Peyer's patch (tissue), 4 donors: ENCODE results near the gene BACH2.

Experiments used
- POLR2A ChIP-seq, 2 donors: fragments of 450-650 bp; IDR thresholded peaks; one replicate each; pipeline ENCODE4 v1.5.1; 2017; ENCODE audit warnings: antibody characterized with exemption in 2 of 2, mild to moderate bottlenecking in 2 of 2, moderate library complexity in 2 of 2
- TF ChIP-seq, protein P1 (sequence below), 6 experiments: fragments of 450-650 bp in 4 of 6; fragments of 200-600 bp in 2 of 6; sonication (generic) in 1 of 6; IDR thresholded peaks; one replicate each; pipeline ENCODE4 v1.5.1; 2017 to 2019; ENCODE audit warnings: antibody characterized with exemption in 6 of 6, mild to moderate bottlenecking in 3 of 6, moderate library complexity in 1 of 6

DNA sequence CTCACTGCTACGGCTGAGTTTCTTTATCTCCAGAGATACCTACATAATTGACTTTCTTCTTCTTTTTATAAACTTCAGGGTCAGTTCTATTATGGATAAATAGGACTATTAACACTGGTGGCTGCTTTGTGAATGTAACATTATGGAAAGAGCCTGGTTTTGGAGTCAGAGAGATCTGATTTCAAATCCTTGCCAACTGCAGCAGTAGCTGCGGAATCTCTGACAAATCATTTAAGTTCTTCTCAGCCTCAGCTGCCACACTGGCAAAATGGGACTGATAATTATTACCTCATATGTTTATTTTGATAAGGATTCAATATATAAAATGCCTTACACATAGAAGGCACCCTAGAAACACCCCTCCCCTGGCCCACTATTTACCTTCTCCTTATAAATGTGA is 160.5 kb downstream of the BACH2 start:
- TF ChIP-seq, protein P1, sequence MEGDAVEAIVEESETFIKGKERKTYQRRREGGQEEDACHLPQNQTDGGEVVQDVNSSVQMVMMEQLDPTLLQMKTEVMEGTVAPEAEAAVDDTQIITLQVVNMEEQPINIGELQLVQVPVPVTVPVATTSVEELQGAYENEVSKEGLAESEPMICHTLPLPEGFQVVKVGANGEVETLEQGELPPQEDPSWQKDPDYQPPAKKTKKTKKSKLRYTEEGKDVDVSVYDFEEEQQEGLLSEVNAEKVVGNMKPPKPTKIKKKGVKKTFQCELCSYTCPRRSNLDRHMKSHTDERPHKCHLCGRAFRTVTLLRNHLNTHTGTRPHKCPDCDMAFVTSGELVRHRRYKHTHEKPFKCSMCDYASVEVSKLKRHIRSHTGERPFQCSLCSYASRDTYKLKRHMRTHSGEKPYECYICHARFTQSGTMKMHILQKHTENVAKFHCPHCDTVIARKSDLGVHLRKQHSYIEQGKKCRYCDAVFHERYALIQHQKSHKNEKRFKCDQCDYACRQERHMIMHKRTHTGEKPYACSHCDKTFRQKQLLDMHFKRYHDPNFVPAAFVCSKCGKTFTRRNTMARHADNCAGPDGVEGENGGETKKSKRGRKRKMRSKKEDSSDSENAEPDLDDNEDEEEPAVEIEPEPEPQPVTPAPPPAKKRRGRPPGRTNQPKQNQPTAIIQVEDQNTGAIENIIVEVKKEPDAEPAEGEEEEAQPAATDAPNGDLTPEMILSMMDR (IDR thresholded peaks at IDR 0.05): no peak
- no peak for TF ChIP-seq POLR2A (IDR thresholded peaks at IDR 0.05)
